SIG-M5 treated with dmso at 0.1 percent for 504 hours (cell line): ENCODE measurements around the gene NAPG.
"Not testable (repeated sequence)": the region's sequence is repeated elsewhere in the genome, so short reads cannot be mapped to it uniquely, and the experiment has no call there.

ENCODE experiments used
- DNase-seq: peaks from one replicate; lab custom pipeline; 2025; ENCODE audit not compliant: unreplicated experiment; lab: John Stamatoyannopoulos, UW

Gene NAPG

DNA sequence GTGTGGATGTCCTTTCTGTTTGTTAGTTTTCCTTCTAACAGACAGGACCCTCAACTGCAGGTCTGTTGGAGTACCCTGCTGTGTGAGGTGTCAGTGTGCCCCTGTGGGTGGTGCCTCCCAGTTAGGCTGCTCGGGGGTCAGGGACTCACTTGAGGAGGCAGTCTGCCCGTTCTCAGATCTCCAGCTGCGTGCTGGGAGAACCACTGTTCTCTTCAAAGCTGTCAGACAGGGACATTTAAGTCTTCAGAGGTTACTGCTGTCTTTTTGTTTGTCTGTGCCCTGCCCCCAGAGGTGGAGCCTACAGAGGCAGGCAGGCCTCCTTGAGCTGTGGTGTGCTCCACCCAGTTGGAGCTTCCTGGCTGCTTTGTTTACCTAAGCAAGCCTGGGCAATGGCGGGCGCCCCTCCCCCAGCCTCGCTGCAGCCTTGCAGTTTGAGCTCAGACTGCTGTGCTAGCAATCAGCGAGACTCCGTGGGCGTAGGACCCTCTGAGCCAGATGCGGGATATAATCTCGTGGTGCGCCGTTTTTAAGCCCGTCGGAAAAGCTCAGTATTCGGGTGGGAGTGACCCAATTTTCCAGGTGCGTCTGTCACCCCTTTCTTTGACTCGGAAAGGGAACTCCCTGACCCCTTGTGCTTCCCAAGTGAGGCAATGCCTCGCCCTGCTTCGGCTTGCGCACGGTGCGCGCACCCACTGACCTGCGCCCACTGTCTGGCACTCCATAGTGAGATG, 52.2 kb downstream of the NAPG start:
- not testable (repeated sequence) for DNase-seq

DNA sequence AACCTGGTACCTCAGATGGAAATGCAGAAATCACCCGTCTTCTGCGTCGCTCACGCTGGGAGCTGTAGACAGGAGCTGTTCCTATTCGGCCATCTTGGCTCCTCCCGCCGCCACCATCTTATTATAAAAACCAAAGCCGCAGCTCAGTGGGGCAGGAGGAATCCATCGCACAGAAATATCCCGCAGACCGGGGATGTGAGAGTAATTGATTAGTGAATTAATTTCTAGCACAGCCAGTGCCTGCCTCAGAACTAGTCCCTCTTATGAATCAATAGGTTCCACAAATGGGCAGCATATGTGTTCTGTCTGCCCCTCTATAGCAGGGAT, 52.7 kb downstream of the NAPG start:
- not testable (repeated sequence) for DNase-seq

DNA sequence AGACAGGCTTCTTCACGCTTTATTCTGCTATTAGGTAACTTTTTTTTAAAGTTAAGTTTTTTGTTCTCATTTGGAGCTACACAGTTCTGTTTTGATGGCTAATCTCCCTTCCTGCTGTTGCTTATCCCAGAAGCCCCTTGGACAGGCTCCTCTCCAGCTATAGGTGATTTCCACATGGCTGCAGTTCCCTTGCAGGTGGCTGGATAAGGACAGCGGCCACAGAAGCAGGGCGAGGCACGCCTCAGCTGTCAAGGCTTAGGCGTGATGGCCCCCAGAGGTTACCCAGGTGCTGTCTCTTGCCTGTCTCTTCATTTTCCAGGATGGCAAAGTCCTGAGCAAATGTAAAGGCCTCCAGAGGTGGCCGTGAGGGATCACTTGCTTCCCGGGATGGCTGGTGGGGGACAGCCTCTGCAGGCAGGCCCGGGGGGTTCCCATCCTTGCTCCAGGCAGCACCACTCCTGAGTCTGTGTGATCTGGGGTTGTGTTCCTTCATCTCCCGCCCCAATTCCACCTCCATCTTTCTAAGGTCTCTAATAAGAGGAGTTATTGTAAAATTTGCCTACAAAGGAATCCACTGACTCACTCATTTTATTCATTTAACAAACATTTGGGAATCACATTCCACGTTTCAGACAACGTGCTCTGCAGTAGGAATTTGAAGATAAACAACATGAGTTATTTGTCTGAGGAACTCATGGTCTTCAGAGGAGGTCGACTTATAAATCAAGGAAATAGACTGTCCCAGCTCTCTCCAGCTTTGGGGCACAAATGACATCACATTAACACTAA, 53.4 kb downstream of the NAPG start:
- DNase-seq = no peak

DNA sequence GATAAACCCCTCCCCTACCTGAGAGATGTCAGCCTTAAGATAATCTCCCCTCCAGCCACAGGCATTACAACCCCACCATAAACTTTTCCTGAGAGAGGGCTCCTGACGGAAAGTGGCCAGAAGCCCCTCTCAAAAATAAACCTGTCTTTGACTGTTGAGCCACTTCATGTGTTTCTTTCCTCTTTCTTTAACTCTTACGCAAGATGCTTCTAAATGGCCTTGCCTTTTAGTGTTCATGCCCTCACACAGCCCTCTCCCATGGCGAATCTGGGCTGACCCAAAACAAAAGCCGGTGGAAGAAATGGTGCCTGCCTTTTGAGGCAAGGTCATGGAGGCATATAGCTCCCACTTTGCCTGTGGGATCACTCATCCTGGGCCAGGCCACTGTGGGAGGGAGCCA, 54.4 kb downstream of the NAPG start:
- no peak for DNase-seq

DNA sequence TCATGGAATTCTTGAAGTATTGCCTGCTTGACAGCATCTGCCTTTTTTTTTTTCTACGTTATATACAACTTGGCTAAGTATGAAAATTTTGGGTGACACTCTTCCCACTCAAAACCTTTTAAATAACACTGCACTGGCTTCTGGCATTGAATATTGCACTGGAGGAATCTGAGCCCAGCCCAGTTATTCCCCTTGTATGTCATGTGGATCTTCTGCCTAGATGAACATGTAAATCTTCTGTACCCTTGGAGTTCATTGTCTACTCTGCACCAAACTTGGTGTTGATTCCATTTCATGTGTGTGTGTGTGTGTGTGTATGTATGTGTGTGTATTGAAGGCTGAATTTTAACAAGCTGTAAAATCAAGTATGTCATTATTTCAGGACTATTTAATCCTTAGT, 59.4 kb downstream of the NAPG start:
- no peak for DNase-seq

DNA sequence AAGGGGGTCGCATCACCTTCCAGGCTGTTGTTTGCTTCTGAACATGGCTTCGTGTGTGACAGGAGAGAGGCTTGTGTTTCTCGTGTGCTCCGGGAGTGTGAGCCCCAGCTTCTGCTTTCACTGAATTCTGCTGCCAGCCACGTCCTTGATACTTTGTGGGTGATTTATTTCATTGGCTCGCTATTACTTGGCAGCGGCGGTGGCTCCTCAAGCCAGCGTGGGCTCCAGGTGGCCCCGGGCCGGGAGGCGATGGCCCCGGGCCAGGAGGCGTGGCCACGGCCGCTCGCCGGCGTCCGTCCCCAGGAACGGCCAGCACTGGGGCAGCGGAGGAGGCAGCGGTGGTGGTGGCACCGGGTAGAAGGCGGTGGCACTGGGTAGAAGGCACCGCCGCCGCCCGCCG, 63.1 kb downstream of the NAPG start:
- DNase-seq = no peak

DNA sequence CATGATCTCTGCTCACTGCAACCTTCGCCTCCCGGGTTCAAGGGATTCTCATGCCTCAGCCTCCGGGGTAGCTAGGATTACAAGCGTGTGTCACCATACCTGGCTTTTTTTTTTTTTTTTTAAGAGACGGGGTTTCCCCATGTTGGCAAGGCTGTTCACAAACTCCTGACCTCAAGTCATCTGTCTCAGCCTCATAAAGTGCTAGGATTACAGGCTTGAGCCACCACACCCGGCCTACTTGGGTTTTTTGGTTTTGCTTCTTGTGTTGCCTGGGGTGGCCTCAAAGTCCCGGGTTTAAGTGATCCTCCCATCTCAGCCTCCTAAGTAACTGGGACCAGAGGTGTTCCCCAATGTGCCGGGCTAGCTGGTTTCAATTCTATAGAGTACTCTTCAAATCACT, 64.6 kb downstream of the NAPG start:
- no peak for DNase-seq

DNA sequence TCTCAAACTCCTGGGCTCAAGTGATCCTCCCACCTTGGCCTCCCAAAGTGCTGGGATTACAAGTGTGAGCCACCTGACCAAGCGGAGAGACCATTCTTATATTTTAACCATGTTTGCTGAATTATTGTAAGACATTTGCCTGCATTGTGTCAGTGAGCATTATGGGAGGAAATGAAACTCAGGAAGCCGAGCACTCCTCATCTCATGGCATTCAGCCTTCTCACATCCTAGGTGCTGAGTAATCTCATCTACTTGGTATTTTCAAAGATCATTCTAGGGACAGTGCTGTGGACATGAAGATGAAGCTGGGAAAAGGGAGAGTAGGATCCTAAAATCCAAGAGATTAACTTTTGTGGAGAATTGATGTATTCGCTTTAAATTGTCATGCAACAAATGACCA, 66.1 kb downstream of the NAPG start:
- peak; percentile 45 for DNase-seq

DNA sequence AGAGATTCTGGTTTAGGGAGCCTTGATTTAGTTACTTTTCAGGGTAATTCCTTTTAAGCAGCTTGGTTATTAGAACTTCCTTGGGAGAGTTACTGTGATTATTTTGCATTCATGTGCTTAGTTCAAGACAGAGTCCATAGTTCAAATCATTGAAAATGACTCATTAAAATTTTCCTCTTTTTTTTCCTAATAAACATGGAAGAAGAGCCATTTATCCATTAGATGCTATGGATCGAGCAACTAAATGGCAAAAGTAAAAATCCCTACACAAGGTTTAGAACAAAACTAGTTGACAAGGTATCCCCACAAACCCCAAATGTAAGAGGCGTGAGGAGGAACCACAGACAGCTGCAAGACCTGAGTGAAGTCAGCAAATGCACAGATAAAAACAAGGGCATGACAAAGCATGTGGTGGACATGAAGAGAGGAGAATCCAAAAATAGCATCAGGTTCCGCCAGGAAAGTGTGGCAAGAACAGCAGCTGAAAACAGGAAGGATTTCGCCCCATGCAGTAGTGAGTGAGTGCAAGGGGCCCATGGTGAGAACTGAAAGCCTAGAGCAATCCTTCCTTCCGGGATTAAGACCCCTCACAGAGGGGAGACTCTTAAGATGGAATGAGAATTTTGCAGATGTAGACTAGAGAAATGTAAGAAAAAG, 67.7 kb downstream of the NAPG start:
- peak; percentile 88 for DNase-seq

DNA sequence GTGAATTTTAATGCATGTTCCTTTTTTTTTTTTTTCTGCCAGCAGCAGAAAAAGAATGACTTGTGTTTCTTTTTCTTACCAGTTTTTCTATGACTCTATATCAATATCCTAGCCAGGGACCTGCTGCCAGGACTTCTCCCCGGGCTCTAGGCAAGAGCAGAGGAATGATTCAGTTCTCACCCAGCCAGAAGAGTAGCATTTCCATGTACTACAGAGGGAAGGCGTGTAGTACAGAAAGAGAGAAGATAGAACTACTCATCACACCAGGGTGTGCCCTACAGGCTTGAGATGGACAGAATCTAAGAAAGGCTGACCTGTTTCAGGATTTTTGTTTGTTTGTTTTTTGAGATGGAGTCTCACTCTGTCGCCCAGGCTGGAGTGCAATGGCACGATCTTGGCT, 70.1 kb downstream of the NAPG start:
- not testable (repeated sequence) for DNase-seq

DNA sequence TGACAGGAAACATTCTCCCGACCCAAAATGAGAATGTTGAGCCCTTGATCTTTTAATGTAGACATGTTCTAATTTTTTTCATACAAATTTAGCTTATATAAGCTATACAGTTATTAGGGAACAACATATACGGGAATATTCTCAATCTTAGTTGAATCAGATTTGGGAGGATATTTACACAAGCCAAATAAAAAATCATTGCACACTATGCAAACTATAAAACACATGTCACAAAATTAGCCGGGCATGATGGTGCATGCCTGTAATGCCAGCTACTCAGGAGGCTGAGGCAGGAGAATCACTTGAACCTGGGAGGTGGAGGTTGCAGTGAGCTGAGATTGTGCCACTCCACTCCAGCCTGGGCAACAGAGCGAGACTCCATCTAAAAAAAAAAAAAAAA, 71.9 kb downstream of the NAPG start:
- DNase-seq = not testable (repeated sequence)

DNA sequence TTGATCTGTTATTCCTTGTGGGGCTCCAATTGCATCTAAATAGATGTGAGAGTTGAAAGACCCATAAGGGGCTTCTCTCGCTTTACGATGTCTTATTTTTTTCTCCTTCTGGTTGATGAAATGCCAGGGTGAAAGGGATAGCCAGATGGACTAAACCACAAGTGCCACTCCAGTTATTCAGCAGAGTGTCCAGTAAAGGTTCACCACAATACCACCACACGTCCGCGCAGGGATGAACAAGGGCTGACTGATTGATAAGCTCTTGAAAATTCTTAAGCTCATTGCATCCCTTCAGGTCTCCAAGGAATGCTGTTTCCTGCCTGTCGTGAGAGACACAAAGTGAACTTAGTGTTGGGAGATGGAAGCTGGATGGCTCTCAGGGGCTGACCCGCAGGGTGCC, 74.9 kb downstream of the NAPG start:
- not testable (repeated sequence) for DNase-seq
